ENCODE data around the gene TYW1.
"Not testable (repeated sequence)": the region's sequence is repeated elsewhere in the genome, so short reads cannot be mapped to it uniquely, and the experiment has no call there.

The TYW1 gene

DNA sequence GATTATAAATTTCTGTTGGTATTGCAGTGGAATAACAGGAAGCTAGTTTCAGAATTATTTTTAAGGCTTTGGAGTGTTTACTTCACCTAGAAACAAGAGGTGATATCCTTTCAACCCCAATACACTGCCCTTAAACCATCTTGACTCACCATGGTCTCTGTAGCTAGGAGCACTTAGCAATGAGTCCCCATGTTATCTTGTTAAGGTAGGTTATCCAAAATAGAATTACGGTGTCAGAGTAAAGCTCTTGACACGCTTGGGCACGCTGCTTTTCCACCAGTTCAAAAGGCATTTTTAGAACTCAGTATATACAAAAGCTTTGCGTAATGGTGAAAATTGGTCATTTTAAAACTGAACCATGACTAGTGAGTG, 46.9 kb downstream of the TYW1 start:
- peak overlapping the region; percentile 70 for H3K27ac ChIP-seq (ENCODE audit: low read depth, low read length)
- not testable (repeated sequence) for H3K4me3 ChIP-seq (ENCODE audit: low read depth in 1 of 5, low read length in 5 of 5)

DNA sequence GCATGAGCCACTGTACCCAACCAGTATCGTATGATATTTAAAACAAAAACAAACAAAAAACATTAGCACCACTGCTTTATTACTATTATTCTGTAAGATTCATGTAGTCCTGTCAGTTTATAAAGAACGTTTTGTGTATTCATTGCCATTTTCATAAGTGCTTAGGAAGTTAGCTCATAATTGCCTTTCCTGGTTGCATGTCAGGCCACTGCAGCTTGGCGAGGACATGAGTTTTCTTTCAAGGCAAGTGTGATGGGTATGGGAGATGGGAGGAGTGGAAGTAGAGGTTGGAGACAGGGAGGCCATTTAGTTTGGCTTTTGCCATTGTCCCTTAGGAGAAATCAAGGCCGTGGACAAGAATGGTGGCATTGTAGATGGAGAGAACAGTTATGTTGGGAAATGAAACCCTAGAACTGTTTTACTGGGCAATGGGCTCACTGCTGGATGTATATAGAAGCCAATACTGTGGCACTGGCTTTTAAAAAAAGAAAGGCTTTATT, 48.9 kb downstream of the TYW1 start:
- Histone ChIP-seq H3K27me3 (ENCODE audit: control insufficient read depth in 5 of 5, insufficient read depth in 4 of 5, low read length in 5 of 5) (no peaks in the 10 kb centered on the region), H3K9me3 (ENCODE audit: control insufficient read depth in 5 of 5, low read length in 5 of 5) (no peaks in the 10 kb centered on the region), H3K4me3 (ENCODE audit: low read depth in 1 of 5, low read length in 5 of 5) (no peak overlapping the region), H3K36me3 (ENCODE audit: control insufficient read depth in 5 of 5, insufficient read depth in 5 of 5, low read length in 5 of 5) (no peaks in the 10 kb centered on the region), H3K4me1 (ENCODE audit: control insufficient read depth in 5 of 5, insufficient read depth in 5 of 5, low read length in 5 of 5) (peaks cover 0 to 4% (median 0%) of the 10 kb centered on the region in 5 donors), H3K27ac (ENCODE audit: low read depth, low read length) (no peak overlapping the region), H3K9ac (ENCODE audit: low read length in 5 of 5) (no peak overlapping the region)

More for the DNA sequence above, 46.9 kb downstream of the TYW1 start:
- H3K36me3 ChIP-seq (ENCODE audit: control insufficient read depth in 5 of 5, insufficient read depth in 5 of 5, low read length in 5 of 5); H3K9me3 ChIP-seq (ENCODE audit: control insufficient read depth in 5 of 5, low read length in 5 of 5); H3K9ac ChIP-seq (ENCODE audit: low read length in 5 of 5); H3K4me1 ChIP-seq (ENCODE audit: control insufficient read depth in 5 of 5, insufficient read depth in 5 of 5, low read length in 5 of 5); H3K27me3 ChIP-seq (ENCODE audit: control insufficient read depth in 5 of 5, insufficient read depth in 4 of 5, low read length in 5 of 5): not testable (repeated sequence)

DNA sequence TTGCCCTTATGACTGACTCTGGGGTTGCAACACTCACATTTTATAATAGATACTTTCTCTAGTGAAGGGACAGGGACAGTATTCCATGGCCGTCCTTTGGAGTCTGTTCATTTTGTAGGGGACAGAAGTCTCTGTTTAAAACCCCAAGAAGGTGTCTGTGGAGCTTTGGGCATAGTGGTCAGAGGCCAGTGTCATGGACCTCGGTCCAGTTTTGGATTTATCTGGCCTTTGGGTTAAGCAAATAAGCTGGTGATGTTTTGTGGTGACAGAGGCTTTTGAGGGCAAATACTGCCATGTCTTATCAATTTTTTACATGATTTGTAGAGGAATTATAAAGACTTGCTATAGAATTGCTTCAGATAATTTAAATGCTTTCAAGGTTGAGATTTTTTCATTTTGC, 50.2 kb downstream of the TYW1 start:
- H3K36me3 ChIP-seq (ENCODE audit: control insufficient read depth in 5 of 5, insufficient read depth in 5 of 5, low read length in 5 of 5); H3K27me3 ChIP-seq (ENCODE audit: control insufficient read depth in 5 of 5, insufficient read depth in 4 of 5, low read length in 5 of 5); H3K9me3 ChIP-seq (ENCODE audit: control insufficient read depth in 5 of 5, low read length in 5 of 5); H3K9ac ChIP-seq (ENCODE audit: low read length in 5 of 5); H3K4me1 ChIP-seq (ENCODE audit: control insufficient read depth in 5 of 5, insufficient read depth in 5 of 5, low read length in 5 of 5); H3K27ac ChIP-seq (ENCODE audit: low read depth, low read length); H3K4me3 ChIP-seq (ENCODE audit: low read depth in 1 of 5, low read length in 5 of 5): not testable (repeated sequence)

DNA sequence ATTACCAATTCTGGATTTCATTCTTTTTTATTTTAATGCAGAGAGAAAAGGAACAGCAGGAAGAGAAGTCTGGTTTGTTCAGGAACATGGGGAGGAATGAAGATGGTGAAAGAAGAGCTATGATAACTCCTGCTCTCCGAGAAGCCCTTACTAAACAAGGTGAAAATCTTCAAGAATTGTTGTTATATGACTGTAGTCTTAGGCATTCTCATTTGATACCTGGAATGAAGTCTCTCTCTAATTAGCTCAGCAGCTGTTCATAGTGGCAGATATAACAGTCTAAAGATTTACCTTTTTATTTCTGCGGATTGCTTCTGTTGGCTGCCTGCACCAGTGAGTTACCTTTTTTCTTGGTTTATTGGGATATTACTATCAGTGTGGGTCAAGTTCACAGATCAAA, 53.3 kb downstream of the TYW1 start:
- not testable (repeated sequence) for H3K4me1 ChIP-seq (ENCODE audit: control insufficient read depth in 5 of 5, insufficient read depth in 5 of 5, low read length in 5 of 5); H3K9me3 ChIP-seq (ENCODE audit: control insufficient read depth in 5 of 5, low read length in 5 of 5); H3K27me3 ChIP-seq (ENCODE audit: control insufficient read depth in 5 of 5, insufficient read depth in 4 of 5, low read length in 5 of 5); H3K4me3 ChIP-seq (ENCODE audit: low read depth in 1 of 5, low read length in 5 of 5); H3K27ac ChIP-seq (ENCODE audit: low read depth, low read length); H3K9ac ChIP-seq (ENCODE audit: low read length in 5 of 5)
- peaks cover 0 to 12% (median 5%) of the 10 kb centered on the region in 5 donors for H3K36me3 ChIP-seq (ENCODE audit: control insufficient read depth in 5 of 5, insufficient read depth in 5 of 5, low read length in 5 of 5)

DNA sequence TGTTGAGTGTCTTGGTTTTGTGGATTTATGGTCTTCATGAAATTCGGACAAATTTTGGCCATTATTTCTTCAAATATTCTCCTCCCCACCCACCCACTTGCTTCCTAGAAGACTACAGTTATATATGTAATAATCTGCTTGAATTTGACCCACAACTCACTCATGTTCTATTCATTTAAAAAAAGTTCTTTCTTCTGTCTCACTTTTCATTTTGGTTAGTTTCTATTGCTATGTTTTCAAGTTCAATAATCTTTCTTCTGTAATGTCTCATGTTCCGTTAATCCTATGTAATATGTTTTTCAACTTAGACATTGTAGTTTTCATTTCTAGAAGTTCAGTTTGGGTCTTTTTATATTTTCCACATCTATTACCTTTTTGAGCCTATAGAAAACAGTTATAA, 55.5 kb downstream of the TYW1 start:
- H3K4me1 ChIP-seq (ENCODE audit: control insufficient read depth in 5 of 5, insufficient read depth in 5 of 5, low read length in 5 of 5); H3K9me3 ChIP-seq (ENCODE audit: control insufficient read depth in 5 of 5, low read length in 5 of 5); H3K27ac ChIP-seq (ENCODE audit: low read depth, low read length); H3K4me3 ChIP-seq (ENCODE audit: low read depth in 1 of 5, low read length in 5 of 5); H3K27me3 ChIP-seq (ENCODE audit: control insufficient read depth in 5 of 5, insufficient read depth in 4 of 5, low read length in 5 of 5); H3K9ac ChIP-seq (ENCODE audit: low read length in 5 of 5): not testable (repeated sequence)
- H3K36me3 ChIP-seq (ENCODE audit: control insufficient read depth in 5 of 5, insufficient read depth in 5 of 5, low read length in 5 of 5), result peaks cover 0 to 12% (median 5%) of the 10 kb centered on the region in 5 donors

DNA sequence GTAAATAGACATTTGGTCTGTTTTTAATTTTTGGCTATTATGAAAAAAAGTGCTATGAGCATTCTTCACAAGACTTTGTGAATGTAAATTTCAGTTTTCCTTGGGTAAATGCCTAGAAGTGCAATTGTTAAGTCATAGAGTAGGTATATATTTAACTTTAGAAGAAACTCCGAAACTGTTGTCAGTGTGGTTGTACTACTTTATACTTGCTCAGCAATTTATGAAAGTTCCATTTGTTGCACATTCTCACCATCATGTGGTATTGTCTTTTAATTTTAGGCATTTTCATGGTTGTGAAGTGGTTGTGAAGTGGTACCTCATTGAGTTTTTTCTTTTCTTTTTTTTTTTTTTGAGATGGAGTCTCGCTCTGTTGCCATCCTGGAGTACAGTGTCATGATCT, 60.0 kb downstream of the TYW1 start:
- Histone ChIP-seq H3K27me3 (ENCODE audit: control insufficient read depth in 5 of 5, insufficient read depth in 4 of 5, low read length in 5 of 5) (no peaks in the 10 kb centered on the region), H3K36me3 (ENCODE audit: control insufficient read depth in 5 of 5, insufficient read depth in 5 of 5, low read length in 5 of 5) (peaks cover 2 to 9% (median 4%) of the 10 kb centered on the region in 5 donors), H3K9ac (ENCODE audit: low read length in 5 of 5) (no peak overlapping the region), H3K4me3 (ENCODE audit: low read depth in 1 of 5, low read length in 5 of 5) (no peak overlapping the region), H3K4me1 (ENCODE audit: control insufficient read depth in 5 of 5, insufficient read depth in 5 of 5, low read length in 5 of 5) (no peaks in the 10 kb centered on the region), H3K9me3 (ENCODE audit: control insufficient read depth in 5 of 5, low read length in 5 of 5) (no peaks in the 10 kb centered on the region), H3K27ac (ENCODE audit: low read depth, low read length) (no peak overlapping the region)

DNA sequence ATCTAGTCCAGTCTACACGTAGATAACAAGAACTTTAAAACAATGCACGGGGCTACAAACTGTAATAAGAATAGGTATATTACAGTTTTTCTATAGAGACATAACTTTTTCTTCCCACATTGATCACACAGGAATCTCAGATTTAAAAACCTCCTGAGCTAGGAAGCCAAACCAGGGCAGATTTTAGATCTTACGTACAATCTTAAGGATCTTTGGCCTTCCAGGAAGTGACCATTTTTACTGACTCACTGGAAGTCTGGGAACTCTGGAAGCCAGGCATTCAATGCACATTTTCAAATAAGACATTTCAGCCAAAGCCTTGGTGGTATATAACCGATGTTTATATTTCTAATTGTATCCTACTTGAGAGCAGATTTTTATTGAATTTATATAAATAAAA, 64.7 kb downstream of the TYW1 start:
- not testable (repeated sequence) for H3K9ac ChIP-seq (ENCODE audit: low read length in 5 of 5); H3K27ac ChIP-seq (ENCODE audit: low read depth, low read length); H3K4me1 ChIP-seq (ENCODE audit: control insufficient read depth in 5 of 5, insufficient read depth in 5 of 5, low read length in 5 of 5); H3K4me3 ChIP-seq (ENCODE audit: low read depth in 1 of 5, low read length in 5 of 5); H3K27me3 ChIP-seq (ENCODE audit: control insufficient read depth in 5 of 5, insufficient read depth in 4 of 5, low read length in 5 of 5); H3K9me3 ChIP-seq (ENCODE audit: control insufficient read depth in 5 of 5, low read length in 5 of 5); H3K36me3 ChIP-seq (ENCODE audit: control insufficient read depth in 5 of 5, insufficient read depth in 5 of 5, low read length in 5 of 5)

DNA sequence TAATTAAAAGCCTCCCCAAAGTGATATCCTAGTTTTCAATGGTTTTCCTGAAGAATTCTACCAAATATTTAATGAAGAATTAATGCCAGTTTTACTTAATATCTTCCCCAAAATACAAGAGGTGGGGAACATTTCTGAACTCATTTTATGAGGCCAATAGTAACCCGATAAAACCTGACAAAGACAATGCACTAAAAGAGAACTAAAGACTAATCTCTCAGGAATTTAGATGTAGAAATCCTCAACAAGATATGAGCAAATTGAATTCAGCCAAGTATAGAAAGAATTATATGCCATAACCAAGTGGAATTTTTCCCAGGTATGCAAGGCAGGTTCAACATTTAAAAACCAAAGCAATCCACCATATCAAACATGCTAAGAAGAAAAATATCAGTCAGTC, 66.2 kb downstream of the TYW1 start:
- not testable (repeated sequence) for H3K9me3 ChIP-seq (ENCODE audit: control insufficient read depth in 5 of 5, low read length in 5 of 5); H3K9ac ChIP-seq (ENCODE audit: low read length in 5 of 5); H3K27me3 ChIP-seq (ENCODE audit: control insufficient read depth in 5 of 5, insufficient read depth in 4 of 5, low read length in 5 of 5); H3K27ac ChIP-seq (ENCODE audit: low read depth, low read length); H3K36me3 ChIP-seq (ENCODE audit: control insufficient read depth in 5 of 5, insufficient read depth in 5 of 5, low read length in 5 of 5); H3K4me3 ChIP-seq (ENCODE audit: low read depth in 1 of 5, low read length in 5 of 5); H3K4me1 ChIP-seq (ENCODE audit: control insufficient read depth in 5 of 5, insufficient read depth in 5 of 5, low read length in 5 of 5)

DNA sequence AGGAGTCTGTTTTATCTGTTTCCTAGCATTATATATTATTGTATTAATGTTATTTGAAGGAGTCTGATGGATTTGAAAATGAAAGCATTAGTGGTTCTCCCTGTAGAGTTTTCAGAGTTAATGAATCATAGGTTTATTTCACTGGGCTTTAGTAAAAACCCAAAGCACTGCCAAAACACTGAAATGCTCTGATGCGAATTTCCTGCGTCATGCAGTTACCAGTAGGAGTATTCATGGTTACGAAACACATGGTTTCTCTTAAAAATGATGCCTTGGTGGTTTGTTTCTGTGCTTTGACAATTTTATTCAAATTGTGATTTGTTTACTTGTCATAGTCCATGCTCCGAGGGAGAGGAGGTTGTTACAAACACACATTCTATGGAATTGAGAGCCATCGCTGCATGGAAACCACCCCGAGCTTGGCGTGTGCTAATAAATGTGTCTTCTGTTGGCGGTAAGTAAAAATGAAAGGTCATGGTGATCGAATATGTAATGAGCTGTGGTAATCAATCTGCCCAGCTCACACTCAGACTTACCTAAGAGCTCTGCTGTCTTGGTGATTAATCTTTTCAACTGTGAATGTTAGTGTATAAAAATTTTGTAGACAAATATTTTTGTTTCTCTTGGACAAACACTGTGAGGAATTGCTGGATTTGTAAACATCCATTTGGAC, 70.5 kb downstream of the TYW1 start:
- peaks cover 0 to 11% (median 9%) of the 10 kb centered on the region in 5 donors for H3K36me3 ChIP-seq (ENCODE audit: control insufficient read depth in 5 of 5, insufficient read depth in 5 of 5, low read length in 5 of 5)
- peak overlapping the region in 2 of 5 donors; percentile 17 to 40 for H3K9ac ChIP-seq (ENCODE audit: low read length in 5 of 5)
- not testable (repeated sequence) for H3K9me3 ChIP-seq (ENCODE audit: control insufficient read depth in 5 of 5, low read length in 5 of 5); H3K4me1 ChIP-seq (ENCODE audit: control insufficient read depth in 5 of 5, insufficient read depth in 5 of 5, low read length in 5 of 5); H3K27me3 ChIP-seq (ENCODE audit: control insufficient read depth in 5 of 5, insufficient read depth in 4 of 5, low read length in 5 of 5)
- H3K27ac ChIP-seq (ENCODE audit: low read depth, low read length), result peak overlapping the region; percentile 65
- peak overlapping the region; percentile 29 to 68 (median 59) for H3K4me3 ChIP-seq (ENCODE audit: low read depth in 1 of 5, low read length in 5 of 5)

DNA sequence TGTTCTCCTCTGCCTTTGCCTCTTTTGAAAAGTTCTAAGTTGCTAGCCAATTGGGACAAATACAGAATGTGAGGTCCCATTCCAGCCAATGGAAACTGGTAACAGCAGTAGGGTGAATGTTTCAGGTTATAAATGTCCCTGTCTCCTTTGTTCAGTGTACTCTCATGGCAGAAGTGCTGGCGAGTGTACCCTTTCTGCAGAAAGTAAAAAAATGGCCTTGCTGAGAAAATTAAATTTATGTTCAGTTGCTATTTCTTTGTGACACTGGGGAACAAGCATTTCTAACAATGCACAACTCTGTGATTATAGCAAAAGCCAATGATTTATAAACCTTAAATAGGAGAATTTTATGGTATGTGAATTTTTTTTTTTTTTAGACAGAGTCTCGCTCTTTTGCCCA, 79.5 kb downstream of the TYW1 start:
- H3K4me1 ChIP-seq (ENCODE audit: control insufficient read depth in 5 of 5, insufficient read depth in 5 of 5, low read length in 5 of 5); H3K9ac ChIP-seq (ENCODE audit: low read length in 5 of 5); H3K27me3 ChIP-seq (ENCODE audit: control insufficient read depth in 5 of 5, insufficient read depth in 4 of 5, low read length in 5 of 5); H3K27ac ChIP-seq (ENCODE audit: low read depth, low read length): not testable (repeated sequence)
- Histone ChIP-seq H3K36me3 (ENCODE audit: control insufficient read depth in 5 of 5, insufficient read depth in 5 of 5, low read length in 5 of 5) (peaks cover 0 to 12% (median 6%) of the 10 kb centered on the region in 5 donors), H3K9me3 (ENCODE audit: control insufficient read depth in 5 of 5, low read length in 5 of 5) (peaks cover 2 to 13% (median 11%) of the 10 kb centered on the region in 5 donors), H3K4me3 (ENCODE audit: low read depth in 1 of 5, low read length in 5 of 5) (peak overlapping the region in 1 of 5 donors; percentile 15)

DNA sequence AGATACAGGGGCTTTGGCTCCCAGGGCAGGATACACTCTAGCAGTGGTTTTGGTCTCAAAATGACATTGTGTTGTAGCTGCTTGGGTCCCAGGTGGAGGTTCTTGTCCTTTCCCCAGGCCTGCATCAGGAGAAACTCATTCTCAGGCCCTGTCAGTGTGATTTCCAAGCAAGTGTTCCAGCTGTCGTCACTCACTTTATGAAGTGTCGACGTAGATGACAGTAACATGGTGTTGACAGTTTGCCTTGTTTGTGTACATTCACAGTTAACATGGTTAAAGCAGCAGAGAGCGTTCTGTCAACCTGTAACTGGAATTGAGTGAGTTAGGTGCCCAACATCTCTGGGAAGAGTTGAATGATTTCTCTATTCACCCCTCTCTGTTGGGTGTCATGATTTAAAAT, 86.2 kb downstream of the TYW1 start:
- not testable (repeated sequence) for H3K4me1 ChIP-seq (ENCODE audit: control insufficient read depth in 5 of 5, insufficient read depth in 5 of 5, low read length in 5 of 5); H3K27ac ChIP-seq (ENCODE audit: low read depth, low read length); H3K27me3 ChIP-seq (ENCODE audit: control insufficient read depth in 5 of 5, insufficient read depth in 4 of 5, low read length in 5 of 5); H3K36me3 ChIP-seq (ENCODE audit: control insufficient read depth in 5 of 5, insufficient read depth in 5 of 5, low read length in 5 of 5); H3K4me3 ChIP-seq (ENCODE audit: low read depth in 1 of 5, low read length in 5 of 5); H3K9ac ChIP-seq (ENCODE audit: low read length in 5 of 5); H3K9me3 ChIP-seq (ENCODE audit: control insufficient read depth in 5 of 5, low read length in 5 of 5)
